Measurements from ENCODE around the gene DUOXA2. TPM values are rescaled to one million over a fixed set of nuclear protein-coding genes. Genes with fewer than 3 reads are reported as not detected.
"Not testable (repeated sequence)": the region's sequence is repeated elsewhere in the genome, so short reads cannot be mapped to it uniquely, and the experiment has no call there.

DUOXA2 gene
- total RNA-seq = not detected in 2 replicates

DNA sequence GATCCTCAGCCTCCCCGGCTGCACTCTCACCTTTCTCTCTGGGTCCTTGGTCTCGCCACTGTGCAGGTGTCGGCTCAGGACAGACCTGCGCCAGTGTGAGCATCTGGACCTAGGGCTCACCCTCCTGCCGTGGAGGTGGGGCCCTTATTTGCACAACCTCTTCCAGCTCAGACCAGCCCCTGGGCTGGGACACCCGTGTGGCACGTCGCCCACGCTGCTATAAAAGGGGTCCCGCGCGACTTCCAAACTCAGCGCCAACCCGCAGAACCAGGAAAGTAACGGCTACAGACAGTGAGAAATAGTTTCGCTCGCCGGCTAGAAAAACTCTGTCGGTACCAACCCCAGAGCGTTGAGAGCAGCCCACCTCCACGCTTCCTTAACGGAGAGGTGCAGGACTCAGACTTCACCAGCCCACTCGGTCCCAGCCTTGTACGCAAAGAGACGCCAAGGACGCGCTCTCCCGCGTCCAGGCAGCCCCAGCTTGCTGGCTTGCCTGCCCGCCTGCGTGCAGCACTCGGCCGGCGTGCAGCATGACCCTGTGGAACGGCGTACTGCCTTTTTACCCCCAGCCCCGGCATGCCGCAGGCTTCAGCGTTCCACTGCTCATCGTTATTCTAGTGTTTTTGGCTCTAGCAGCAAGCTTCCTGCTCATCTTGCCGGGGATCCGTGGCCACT lies at the start of gene DUOXA2, which contains the start of gene DUOX2:
Gene DUOXA2 (plus strand): TSS at position 251 of the 675 bp plus-strand sequence. CDS start 280 bp downstream, at position 531.
Gene DUOX2 (minus strand): TSS at position 97 of the 675 bp plus-strand sequence. CDS start 761 bp downstream, outside the sequence.
- no peak for DNase-seq (ENCODE audit: low read depth, low spot score)

DNA sequence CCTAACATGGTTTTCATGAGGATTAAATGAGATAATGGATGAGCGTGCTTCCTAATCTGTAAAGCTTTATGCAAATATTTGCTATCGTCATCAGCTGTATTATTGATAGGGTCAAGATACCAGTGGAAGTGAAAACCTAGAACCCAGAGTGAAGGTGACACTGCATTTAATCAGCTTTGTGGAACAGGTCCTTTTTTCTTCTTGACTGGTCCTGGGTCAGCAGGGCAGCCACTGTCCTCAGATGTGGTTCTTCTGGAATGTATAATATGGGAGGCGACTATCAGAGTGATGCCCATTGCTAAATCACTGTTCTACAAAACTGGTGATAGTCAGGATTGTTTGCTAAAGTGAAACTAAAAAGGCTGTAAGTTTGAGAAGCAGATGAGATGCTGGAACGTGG lies 49.7 kb upstream of the DUOXA2 start:
- DNase-seq (ENCODE audit: low read depth, low spot score) = no peak

DNA sequence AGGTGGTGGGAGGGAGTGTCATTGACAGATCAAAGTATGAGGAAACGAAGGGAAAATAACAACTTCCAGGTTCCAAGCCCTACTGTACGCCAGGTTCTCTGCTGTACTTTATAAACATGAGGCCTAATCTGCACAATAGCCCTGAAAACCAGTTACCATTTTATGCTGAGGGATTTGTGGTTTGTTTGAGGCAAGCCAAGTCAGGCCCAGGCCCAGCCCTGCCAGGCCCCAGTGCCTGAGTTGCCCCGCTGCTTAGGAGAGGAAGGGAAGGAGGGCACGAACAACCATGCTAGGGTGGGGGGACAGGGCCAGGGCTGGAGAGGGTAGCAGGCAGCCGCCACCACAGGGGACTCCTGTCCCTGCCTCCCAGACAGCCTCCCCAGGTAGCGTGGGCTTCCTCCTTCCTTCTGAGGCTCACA lies 44.2 kb upstream of the DUOXA2 start:
- not testable (repeated sequence) for DNase-seq (ENCODE audit: low read depth, low spot score)

DNA sequence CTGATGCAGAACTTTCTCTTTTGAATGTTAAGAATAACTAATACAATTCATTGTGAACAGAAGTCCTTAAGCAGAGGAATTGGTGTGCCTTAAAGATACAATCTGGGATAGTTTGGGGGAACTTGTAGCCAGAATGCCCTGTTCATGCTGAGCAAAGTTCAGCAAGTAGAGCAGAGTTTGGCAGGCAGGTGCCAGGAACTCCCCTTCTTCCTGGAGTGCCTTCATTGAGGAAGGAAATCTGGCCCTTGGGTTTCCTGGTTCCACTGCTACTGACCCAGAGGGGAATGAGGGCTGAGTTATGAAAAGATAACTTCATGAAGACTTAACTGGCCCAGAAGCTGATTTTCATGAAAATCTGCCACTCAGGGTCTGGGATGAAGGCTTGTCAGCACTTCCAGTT lies 40.5 kb upstream of the DUOXA2 start:
- not testable (repeated sequence) for DNase-seq (ENCODE audit: low read depth, low spot score)

DNA sequence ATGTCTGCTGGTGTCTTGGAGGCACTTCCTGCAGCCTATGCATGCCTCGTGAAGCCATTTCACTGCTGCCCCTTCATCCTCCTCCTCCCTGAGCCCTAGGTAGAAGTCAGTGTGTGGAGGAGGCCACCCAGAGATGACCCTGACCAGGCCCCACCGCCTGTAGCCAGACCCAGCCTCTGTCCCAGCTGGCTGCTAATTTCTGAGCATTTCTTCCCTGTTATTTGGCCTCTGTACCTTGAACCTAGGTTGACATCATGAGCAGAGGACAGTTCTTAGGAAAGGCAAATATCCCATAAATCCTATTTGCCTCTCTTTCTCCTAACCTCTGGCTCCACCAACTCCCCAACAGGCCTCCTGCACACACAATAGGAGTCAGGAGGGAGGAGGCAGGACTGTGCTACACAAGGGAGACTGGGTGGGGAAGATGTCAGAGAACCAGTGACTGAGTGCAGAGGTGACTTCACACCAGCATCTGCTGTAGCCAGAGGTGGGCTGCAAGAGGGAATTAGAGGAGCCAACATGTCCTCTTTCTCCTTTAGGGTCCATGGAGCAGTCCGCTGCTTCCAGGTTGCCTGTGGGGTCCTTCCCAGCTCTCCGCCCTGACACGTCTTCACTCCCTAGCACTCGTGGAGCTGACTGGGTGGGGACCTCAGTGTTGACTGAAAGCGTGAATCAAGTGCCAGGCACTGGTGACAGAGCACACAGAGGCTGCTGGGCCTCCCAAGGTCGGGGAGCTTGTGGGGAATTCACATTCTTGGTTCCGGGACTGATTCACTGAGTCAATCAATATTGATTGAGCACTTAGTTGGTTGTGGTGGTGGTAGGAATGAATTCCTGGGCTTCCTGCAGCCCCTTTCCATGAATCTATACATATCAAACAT lies 38.4 kb upstream of the DUOXA2 start:
- not testable (repeated sequence) for DNase-seq (ENCODE audit: low read depth, low spot score)

DNA sequence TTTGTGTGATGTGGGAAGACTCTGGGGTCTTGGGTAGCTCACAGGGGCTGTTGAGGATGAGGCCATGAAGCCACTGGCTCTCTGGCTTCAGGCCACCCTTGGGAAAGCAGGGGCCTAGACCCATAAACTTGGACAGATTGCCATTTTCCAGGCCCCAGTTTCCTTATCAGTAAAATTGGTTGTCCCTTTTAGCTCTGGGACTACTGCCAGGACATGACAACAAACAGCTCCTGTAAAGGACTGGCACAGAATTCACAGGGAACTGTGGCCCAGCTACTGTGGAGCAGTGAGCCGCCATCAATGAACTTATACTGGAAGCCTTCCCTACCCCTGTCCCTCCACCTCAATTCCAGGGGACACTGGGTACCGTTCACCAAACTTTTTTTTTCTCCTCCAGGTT lies 36.7 kb upstream of the DUOXA2 start:
- not testable (repeated sequence) for DNase-seq (ENCODE audit: low read depth, low spot score)

DNA sequence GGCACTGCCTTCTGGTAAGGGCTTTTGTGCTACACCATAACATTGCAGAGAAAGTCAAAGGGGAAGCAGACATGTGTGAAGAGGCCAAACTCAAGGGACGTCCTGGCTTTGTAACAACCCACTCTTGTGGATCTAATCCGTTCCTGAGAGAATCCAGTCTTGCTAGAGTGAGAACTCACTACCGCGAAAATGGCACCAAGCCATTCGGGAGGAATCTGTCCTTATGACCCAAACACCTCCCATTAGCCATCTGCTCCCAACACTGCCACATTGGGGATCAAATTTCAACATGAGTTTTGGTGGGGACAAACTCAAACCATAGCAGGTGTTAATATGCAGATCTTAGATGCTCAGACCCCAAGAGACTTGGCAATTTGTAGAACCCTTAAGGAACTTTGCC lies 34.9 kb upstream of the DUOXA2 start:
- DNase-seq (ENCODE audit: low read depth, low spot score) = not testable (repeated sequence)

DNA sequence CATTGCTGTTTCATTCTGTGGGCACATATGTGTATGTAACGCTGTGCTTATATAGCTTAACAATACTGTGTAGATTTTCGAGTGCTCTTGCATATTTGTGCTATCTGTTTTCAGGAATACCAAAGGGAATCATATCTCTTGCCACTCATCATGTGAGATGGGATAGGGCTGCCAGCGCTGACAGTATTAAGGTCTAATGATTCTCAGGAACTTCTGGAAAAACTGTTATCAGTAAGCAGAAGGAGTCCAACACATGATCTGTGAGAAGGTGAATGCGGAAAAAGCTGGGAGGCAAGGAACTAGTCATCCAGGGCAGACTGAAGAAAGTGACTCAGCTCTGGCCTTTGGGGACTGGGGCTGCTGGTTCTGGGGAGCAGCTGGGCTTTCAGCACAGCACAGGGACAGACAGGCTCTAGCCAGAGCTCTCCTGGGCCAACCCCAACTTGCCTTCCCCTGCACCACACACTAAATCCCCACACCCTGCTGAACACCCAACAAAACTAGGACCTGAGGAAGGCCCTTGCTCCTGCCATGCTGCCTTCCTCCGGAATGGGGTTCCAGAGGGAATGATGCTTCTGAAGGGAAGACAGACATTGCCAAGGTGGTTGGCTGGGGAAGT lies 34.4 kb upstream of the DUOXA2 start:
- not testable (repeated sequence) for DNase-seq (ENCODE audit: low read depth, low spot score)

DNA sequence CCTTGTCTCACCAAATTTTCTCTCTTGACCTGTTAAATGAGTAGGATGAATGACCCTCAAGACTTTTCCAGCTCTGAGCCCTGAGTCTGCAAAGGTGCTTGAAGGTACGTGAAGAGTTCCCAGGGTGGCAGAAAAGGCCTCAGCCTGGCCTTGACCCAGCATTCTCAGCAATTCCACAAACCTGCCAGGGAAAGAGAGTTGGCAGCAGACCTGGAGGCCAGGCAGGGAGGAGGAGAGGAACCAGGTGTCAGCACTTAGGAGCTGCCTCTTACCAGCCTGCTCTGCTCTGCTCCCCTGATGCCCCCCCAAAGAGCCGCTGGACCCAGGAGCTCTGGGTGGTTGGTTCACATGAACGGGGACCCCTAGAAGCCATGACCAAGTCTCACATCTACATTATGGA lies 33.5 kb upstream of the DUOXA2 start:
- DNase-seq (ENCODE audit: low read depth, low spot score) = not testable (repeated sequence)

DNA sequence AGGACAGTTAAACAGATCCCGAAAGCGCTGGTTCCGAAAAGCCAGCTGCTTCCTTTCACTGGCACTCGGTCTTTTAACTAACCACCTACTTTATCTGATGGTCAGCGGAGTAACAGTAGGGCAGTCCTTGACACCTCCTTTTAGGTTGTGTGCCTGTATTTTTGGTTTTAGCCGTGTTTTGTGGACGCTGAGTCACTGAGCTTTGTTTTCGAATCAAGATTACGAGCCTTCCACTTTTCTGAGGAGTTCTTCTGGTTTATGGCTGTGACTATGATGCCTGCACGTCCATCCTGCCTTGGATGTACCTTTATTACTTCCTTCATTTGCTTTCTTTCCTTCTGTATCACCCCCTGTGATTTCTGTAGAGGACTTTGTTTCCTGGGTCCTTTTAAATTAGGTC lies 31.7 kb upstream of the DUOXA2 start:
- DNase-seq (ENCODE audit: low read depth, low spot score) = not testable (repeated sequence)

DNA sequence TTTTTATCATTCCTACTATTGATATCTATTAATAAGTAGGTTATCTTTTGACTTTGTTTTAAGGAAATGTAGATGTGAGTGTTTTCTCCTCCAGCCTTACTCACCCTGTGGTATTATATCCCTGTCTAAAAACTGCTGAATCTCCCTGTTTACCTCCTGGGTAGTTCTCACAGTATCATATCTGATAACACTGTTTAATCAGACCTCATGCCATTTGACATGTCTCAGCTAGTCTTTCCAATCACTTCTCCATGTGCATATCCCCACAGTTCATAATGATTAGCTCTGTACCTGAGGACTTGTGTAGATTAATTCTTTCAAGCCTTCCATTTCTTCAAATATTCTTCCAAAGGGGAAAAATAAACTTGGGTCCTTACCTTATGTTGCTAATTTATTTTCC lies 30.9 kb upstream of the DUOXA2 start:
- no peak for DNase-seq (ENCODE audit: low read depth, low spot score)

DNA sequence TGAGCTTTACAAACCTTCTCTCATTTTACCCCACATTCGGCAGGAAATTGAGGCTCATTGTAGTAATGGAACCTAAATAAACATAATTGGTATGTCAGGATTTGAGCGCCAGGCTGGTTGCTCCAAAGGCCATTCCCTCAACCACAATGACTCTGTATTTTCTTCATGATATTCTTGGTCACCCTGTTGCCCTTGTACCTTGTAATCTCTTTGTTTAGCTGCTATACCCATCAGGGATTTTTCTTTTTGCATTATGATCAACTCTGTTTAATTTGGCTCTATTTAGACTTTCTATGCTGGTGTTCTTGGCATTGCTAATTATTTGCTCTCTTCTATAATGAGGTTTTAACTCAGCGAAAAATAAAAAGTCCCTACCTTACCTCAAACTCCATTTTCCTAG lies 30.0 kb upstream of the DUOXA2 start:
- no peak for DNase-seq (ENCODE audit: low read depth, low spot score)

DNA sequence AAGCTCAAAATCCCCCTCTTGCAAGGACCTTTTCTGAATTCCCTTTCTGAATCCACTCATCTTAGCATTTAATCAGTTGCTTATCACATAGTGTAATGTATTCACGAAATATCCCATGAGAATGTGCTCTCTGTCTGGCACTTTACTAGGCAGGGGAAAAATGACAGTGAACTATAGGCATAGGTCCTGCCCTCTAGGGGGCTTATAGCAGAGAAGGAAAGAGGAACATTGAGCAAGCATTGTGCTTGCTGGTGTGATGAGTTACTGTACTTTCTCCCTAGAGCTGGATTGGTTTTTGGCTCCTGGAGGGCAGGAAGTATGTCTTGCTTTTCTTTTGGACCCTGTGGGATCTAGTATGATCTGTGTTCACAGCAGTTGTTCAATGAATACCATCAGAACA lies 26.6 kb upstream of the DUOXA2 start:
- no peak for DNase-seq (ENCODE audit: low read depth, low spot score)

DNA sequence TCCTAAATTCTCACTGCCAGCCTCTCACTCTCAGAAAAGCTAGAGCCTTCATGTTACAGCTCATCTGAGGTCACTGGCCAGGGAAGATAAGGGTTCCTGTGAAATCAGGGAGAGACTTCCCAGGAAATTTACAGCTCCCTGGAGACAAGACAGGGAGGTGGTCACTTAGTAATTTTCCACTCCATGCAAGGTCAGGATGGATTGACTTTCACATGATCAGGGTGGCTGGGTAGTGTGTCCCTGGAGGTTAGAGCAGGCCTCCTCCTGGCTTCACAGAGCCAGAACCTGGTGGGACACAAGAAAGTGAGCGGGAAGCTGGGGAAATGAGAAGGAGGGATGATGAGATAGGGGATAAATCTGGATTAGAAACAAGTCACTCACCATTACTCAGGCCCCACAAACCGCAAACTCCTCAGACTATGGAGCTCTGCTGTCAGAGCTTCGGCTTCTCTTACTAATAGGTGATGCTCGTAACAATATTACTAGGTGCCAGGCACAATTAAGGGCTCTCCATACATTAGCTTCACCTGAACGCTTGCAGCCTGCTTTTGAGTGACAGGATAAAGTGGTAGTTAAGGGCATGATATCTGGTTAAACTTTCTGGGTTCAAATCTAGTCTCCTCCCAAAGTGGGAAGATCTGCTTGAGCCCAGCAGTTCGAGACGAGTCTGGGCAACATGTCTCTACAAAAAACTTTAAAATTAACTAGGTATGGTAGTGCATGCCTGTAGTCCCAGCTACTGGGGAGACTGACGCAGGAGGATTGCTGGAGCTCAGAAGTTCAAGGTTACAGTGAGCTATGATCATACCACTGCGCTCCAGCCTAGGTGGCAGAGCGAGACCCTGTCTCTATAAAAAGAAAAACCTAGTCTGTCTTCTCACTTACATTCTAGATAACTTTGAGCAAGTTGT lies 25.1 kb upstream of the DUOXA2 start:
- no peak for DNase-seq (ENCODE audit: low read depth, low spot score)

DNA sequence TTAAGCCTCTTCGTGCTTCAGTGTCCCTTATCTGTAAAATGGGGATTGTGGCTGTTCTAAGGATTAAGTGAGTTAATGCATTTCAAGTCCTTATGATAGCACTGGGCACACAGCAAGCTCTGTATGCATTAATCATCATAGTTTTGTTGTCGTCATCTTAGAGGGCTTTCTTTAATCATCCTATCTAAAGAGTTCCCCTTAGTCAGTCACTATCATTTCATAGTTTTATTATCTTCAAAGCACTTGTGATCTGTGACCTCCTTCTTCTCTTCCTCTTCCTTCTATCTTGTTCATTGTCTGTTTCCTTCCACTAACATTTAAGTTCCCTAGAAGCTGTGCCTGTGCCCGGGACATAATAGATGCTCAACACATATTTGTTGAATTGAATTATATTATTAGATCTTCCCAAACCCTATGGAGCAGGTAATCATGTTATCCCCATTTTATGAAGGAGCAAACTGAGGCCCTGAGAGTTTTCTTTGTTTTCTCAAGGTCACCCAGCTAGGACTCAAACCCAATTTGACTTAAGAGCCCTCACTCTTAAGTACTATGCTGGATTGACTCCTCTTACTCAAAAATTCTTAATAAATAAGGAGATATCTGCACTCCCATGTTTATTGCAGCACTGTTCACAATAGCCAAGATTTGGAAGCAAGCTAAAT lies 24.3 kb upstream of the DUOXA2 start:
- DNase-seq (ENCODE audit: low read depth, low spot score) = no peak

DNA sequence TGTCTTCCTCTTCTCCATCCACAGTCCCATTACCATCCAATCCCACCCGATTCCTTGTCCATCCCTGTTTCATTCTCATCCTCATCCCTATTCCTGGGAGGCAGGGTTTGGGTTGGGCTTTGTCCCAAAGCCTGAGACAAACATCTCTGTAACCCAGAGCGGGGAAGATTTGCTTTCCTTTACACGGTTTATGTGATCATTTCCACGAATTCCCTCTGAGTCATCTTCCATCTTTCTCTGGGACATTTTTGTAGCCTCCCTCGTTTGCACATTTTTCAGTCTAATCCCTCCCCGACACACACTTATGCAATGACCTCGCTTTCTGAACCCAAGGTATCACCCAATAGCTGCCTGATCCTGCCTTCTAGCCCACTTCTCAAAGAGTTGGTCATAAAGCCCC lies 23.0 kb upstream of the DUOXA2 start:
- no peak for DNase-seq (ENCODE audit: low read depth, low spot score)

DNA sequence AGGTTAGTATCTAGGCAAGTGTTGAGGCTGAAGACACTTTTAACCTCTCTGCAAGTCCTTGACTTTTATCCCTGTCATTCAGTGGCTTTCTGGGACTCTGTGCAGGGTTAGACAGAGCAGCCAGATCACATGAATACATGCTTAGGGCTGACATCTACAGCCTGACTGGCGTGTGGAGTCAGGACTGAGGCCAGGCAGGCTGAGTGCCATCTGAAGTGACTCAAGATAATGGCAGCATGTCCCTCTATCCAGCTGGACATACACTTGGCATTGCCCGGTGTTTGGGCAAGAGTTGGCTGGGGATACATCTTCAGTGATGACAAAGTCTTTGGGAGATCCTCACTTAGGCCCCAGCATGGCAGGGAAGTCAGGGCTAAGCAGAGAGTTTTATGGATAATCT lies 22.6 kb upstream of the DUOXA2 start:
- DNase-seq (ENCODE audit: low read depth, low spot score) = no peak

DNA sequence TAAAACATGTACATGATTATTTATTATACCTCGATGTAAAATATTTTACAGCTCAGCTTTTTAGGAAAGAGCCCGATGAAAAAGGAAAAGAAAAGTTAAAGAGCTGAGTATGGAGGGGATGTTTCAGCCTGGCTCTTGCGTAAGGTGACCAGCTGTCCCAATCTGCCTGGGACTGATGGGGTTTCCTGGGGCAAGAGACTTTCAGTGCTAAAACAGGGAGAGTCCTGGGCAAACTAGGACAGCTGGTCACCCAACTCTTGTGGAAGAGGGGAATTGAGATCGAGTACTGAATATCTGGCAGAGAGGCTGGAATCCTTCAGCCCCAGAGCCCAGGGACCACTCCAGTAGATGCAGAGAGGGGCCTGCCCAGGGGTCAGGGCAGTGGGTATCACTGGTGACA lies 21.1 kb upstream of the DUOXA2 start:
- DNase-seq (ENCODE audit: low read depth, low spot score) = no peak

DNA sequence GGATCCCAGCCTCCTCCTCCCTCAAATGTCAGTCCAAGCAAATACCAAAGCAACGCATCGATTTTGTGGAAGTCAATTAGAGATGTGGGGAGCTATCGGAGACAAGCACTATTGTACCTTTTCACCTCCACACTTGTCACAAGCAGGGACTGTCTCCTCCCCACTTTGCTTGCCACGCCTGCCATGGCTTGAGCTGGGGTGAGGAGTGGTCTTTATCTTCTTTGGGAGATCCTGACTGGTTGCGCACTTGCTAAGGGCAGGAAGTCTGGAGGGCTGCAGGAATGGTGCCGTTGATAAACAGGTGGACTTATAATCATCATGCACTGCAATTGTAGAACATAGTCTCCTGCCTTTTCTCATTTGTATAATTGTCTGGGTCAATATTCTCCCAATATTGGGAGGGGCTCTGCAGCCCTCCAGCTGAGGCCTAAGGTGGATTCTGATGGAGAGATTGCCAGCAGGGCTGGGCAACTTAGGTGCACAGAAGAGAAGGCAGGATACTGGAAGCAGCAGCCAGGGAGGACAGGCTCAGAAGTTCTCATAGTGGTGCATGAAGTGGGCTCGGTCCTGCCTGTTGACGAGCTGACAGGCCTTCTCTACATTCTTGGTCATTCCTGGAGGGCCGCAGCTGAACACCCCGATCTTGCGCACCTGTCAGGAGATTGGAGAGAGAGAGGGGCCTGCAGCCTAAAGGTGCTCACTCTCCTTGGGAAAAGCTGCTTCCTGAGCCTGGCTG lies 20.3 kb upstream of the DUOXA2 start:
- DNase-seq (ENCODE audit: low read depth, low spot score) = no peak

DNA sequence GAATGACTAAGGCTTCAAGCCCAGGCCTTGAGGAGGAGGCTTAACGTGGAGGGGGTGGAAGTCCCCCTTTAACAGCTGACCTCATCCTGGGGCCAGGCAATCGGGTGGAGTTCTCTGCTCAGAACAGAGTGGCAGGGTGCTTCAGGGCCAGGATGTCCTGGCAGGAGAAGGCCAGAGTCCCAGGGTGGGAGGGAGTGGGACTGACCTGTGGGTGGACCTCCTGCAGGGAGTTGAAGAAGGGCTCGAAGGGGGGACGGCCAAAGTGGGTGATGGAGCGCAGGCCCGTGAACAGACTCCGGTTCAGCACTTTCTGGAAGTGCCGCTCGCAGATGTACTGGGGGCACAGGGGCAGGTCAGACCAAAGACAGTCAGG lies 19.8 kb upstream of the DUOXA2 start:
- no peak for DNase-seq (ENCODE audit: low read depth, low spot score)

Measured in pulmonary artery endothelial cell (primary cell).